GM12878 (cell line): Measurements from ENCODE around the gene FAN1. TPM values are rescaled to one million over a fixed set of nuclear protein-coding genes. Genes with fewer than 3 reads are reported as not detected.
A peak's percentile ranks its signal among the peaks of the same experiment; 100 is the strongest.

Experiments used
- ATAC-seq: fragments of 200-7000 bp; cut with Tn5 transposase; 3 replicates; pipeline ENCODE4 v1.9.1; 2020; ENCODE audit warnings: mild to moderate bottlenecking, moderate library complexity
- BruUV-seq: library from RNA; stranded (reverse); fragments of 400-500 nt; replicated peaks from 2 replicates; lab custom pipeline; 2021; lab: Mats Ljungman, UMichigan
- CTCF ChIA-PET: fragments of 300-600 bp; sonication (Branson Sonifier 250); formaldehyde crosslinking; extraction: SDS; loops from one replicate; lab custom pipeline; 2021; ENCODE audit warnings: inconsistent platforms; lab: Yijun Ruan, JAX
- POLR2A ChIA-PET: fragments of 350-600 bp; formaldehyde crosslinking; extraction: SDS; loops from one replicate; lab custom pipeline; 2021; ENCODE audit warnings: inconsistent platforms; lab: Charles Lee
- RAD21 ChIA-PET: fragments of 300-600 bp; sonication (Branson Sonifier 250); formaldehyde crosslinking; loops from one replicate; lab custom pipeline; 2023; ENCODE audit warnings: antibody characterized with exemption; ENCODE audit not compliant: unreplicated experiment; lab: Charles Lee
- SMC1A ChIA-PET: fragments of 300-600 bp; sonication (Branson Sonifier 250); formaldehyde crosslinking; loops from one replicate; lab custom pipeline; 2023; ENCODE audit not compliant: unreplicated experiment, uncharacterized antibody; lab: Charles Lee
- DNase-seq: peaks from one replicate; pipeline ENCODE4 v3.0.0-alpha.2; 2011; ENCODE audit warnings: low read depth, low spot score
- FAIRE-seq: peaks from 3 replicates; lab custom pipeline; 2011; peaks lifted over from hg19 to GRCh38; lab: Jason Lieb, UNC
- H2AFZ ChIP-seq: 2 replicates; pipeline ENCODE4 v1.6.0; 2011; ENCODE audit warnings: low read depth, low read length, control low read depth; ENCODE audit not compliant: control insufficient read depth
- H3K27ac ChIP-seq: 2 replicates; pipeline ENCODE4 v1.5.1; 2011; ENCODE audit warnings: control low read depth; ENCODE audit not compliant: control insufficient read depth, insufficient read depth
- H3K27me3 ChIP-seq, 2 experiments: replicated peaks in 1 of 2; 2 replicates each; pipeline versions ENCODE4 v1.6.0 to v1.6.1; 2011; ENCODE audit warnings: low read length in 1 of 2; ENCODE audit not compliant: control insufficient read depth in 2 of 2, insufficient read depth in 2 of 2
- H3K36me3 ChIP-seq, 2 experiments: 2 replicates each; pipeline ENCODE4 v1.5.1; 2011; ENCODE audit warnings: low read length in 1 of 2; ENCODE audit not compliant: control insufficient read depth in 2 of 2, insufficient read depth in 2 of 2
- H3K4me1 ChIP-seq: 2 replicates; pipeline ENCODE4 v1.6.1; 2011; ENCODE audit warnings: mild to moderate bottlenecking, low read length, moderate library complexity, mixed read lengths; ENCODE audit not compliant: control insufficient read depth, insufficient read depth
- H3K4me2 ChIP-seq: 2 replicates; pipeline ENCODE4 v1.6.0; 2011; ENCODE audit warnings: control low read depth; ENCODE audit not compliant: control insufficient read depth, insufficient read depth
- H3K4me3 ChIP-seq: fragments of 200-600 bp; sonication (generic); 2 replicates; pipeline ENCODE4 v1.5.1; 2016
- H3K79me2 ChIP-seq: 2 replicates; pipeline ENCODE4 v1.6.0; 2011; ENCODE audit warnings: low read length; ENCODE audit not compliant: control insufficient read depth, insufficient read depth
- H3K9ac ChIP-seq: 2 replicates; pipeline ENCODE4 v1.8.0; 2011; ENCODE audit warnings: low read length, control low read depth, mixed read lengths; ENCODE audit not compliant: control insufficient read depth, insufficient read depth
- H3K9me3 ChIP-seq: replicated peaks from 3 replicates; pipeline ENCODE4 v1.5.1; 2011; ENCODE audit warnings: mild to moderate bottlenecking, low read length; ENCODE audit not compliant: control insufficient read depth, insufficient read depth
- H4K20me1 ChIP-seq: 2 replicates; pipeline ENCODE4 v1.6.0; 2011; ENCODE audit not compliant: control insufficient read depth, insufficient read depth
- CEBPB ChIP-seq, 2 experiments: fragments of 150-350 bp in 1 of 2; IDR thresholded peaks; 2 replicates each; pipeline ENCODE4 v1.6.1; 2012 to 2014; ENCODE audit warnings: low read depth in 2 of 2, low read length in 2 of 2, borderline replicate concordance in 1 of 2, inconsistent platforms in 1 of 2
- MTA3 ChIP-seq: IDR thresholded peaks from 2 replicates; pipeline ENCODE4 v1.6.1; 2012; ENCODE audit warnings: low read length, inconsistent platforms, borderline replicate concordance
- POLR2A ChIP-seq: IDR thresholded peaks from 2 replicates; pipeline ENCODE4 v1.6.1; 2011; ENCODE audit warnings: low read depth, mild to moderate bottlenecking, low read length
- WGBS: methylation state at CpG from one replicate; pipeline ENCODE4 v1.1.6; 2016; ENCODE audit warnings: low lambda C conversion rate; ENCODE audit not compliant: insufficient replicate concordance, insufficient coverage; ENCODE audit errors: missing lambda C conversion rate; 5-methylcytosine and 5-hydroxymethylcytosine counted together
- in situ Hi-C: fragments of 300-500 bp; cut with MboI; formaldehyde crosslinking; loops from 9 replicates; pipeline ENCODE4 v1.14.3; 2018; ENCODE audit warnings: mixed read lengths
- intact Hi-C: fragments of 100-400 bp; cut with micrococcal nuclease; formaldehyde crosslinking; loops from one replicate; pipeline ENCODE4 v1.14.2; 2022; ENCODE audit not compliant: unreplicated experiment
- polyA plus RNA-seq, 11 experiments: library from polyadenylated mRNA; depleted of rRNA in 4 of 11; unstranded in 6 of 11; stranded (reverse) in 5 of 11; fragments of >200 nt; fragmentation: Nextera tagmentation in 4 of 11; fragmentation: Illumina TruSeq in 1 of 11; extraction: Ambion mirVana in 4 of 11; extraction: Trizol in 1 of 11; gene quantifications; 1 replicate in 1 of 11; 2 replicates in 10 of 11; pipeline versions ENCODE4 v1.2.1 to v1.2.3, GENCODE V29; 2011 to 2016; ENCODE audit warnings: inconsistent platforms in 2 of 11, missing spikeins in 2 of 11, low read depth in 1 of 11
- total RNA-seq, 4 experiments: library from RNA; depleted of rRNA in 3 of 4; stranded (reverse); fragments of >200 nt in 3 of 4; fragmentation: Illumina TruSeq in 1 of 4; extraction: Trizol in 1 of 4; gene quantifications; 2 replicates each; pipeline versions ENCODE4 v1.2.1 to v1.2.3, GENCODE V29; 2013 to 2021
- TF ChIP-seq, protein P1 (sequence below): fragments of 450-650 bp; IDR thresholded peaks from 2 replicates; pipeline ENCODE4 v1.6.1; 2014; ENCODE audit warnings: mild to moderate bottlenecking

FAN1 gene
- total and polyA plus RNA-seq, 10 of the 15 experiments (the other 5 are each of a cell fraction or from before 2014, with no cell fraction given) = 0.55 to 18.6 (median 12.6) TPM

DNA sequence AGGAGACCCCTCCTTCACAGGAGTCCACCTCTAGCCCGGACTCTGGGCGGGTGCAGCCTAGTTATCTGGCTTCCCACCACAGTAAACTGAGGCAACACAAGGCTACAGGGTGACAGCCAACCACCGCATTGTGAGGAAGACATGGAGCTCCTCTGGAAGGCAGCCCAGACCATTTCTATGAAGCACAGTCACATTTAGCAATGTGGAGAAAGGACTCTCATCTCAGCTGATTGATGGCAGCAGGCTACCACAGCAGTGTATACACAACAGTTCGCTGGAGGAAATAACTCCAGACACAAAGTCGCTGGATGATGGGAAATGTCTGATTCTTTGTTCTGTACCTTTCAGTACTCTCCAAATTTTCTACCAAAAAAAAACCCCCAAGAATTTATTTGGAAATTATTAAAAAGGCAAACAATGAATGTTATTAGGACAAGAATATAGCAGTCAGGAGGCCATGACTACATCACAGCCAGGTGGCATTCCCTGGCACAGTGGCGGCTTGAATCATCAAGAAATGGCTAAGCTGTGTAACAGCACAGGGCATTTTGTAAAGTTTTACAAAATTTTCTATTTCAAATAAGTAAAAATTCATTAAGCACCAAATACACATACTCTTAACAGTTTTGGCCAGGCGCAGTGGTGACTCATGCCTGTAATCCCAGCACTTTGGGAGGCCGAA, 40.1 kb downstream of the FAN1 start:
- Histone ChIP-seq H3K9ac (no peak overlapping the region), H3K27ac (no peak overlapping the region), H3K36me3 (peaks cover 9 to 40% of the 10 kb centered on the region in 2 experiments), H3K9me3 (no peaks in the 10 kb centered on the region), H3K79me2 (no peaks in the 10 kb centered on the region), H3K4me2 (no peak overlapping the region), H3K4me3 (no peak overlapping the region), H2AFZ (no peak overlapping the region), H4K20me1 (no peaks in the 10 kb centered on the region), H3K27me3 (no peaks in the 10 kb centered on the region), H3K4me1 (no peaks in the 10 kb centered on the region)
- intact Hi-C loops (no loop called here), in situ Hi-C loops (no loop called here)
- ATAC-seq = no peak
- WGBS = 99% methylated on average over 8 of the region's 8 CpGs
- ChIA-PET RAD21 (interaction anchor here (0.7 kb wide), 1 partner anchor 20 kb away, joined by 3 read pairs; no protein-coding TSS in a partner anchor), CTCF (interaction anchor here (2.0 kb wide), 1 partner anchor 185 kb away, joined by 6 read pairs; no protein-coding TSS in a partner anchor), SMC1A (no interaction called here), POLR2A (no interaction called here)
- BruUV-seq = no TSS peak
- DNase-seq = no peak
- TF ChIP-seq, protein P1, sequence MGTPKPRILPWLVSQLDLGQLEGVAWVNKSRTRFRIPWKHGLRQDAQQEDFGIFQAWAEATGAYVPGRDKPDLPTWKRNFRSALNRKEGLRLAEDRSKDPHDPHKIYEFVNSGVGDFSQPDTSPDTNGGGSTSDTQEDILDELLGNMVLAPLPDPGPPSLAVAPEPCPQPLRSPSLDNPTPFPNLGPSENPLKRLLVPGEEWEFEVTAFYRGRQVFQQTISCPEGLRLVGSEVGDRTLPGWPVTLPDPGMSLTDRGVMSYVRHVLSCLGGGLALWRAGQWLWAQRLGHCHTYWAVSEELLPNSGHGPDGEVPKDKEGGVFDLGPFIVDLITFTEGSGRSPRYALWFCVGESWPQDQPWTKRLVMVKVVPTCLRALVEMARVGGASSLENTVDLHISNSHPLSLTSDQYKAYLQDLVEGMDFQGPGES = no peak
- TF ChIP-seq POLR2A = 0 out of 2 replicates have a peak, but pooled peaks have one; percentile 34
- no peak for FAIRE-seq

DNA sequence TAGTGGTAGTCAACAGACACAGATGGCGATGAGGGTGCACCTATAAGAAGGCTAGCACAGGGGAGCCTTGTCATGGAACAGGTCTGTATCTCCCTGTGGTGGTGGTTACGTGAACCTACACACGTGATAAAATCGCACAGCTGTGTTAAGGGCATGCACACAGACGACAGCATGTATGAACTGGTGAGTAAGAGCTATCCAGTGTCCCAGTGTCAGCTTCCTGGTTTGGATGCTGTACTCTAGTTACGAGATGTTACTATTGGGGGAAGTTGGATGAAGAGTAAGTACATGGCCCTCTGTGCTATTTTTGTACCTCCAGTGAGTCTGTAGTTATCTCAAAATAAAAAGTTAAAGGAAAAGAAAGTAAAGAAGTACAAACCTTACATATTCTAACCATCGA, 49.5 kb downstream of the FAN1 start:
- no peak for FAIRE-seq
- Histone ChIP-seq H3K4me2 (no peak overlapping the region), H3K4me1 (peaks cover 4% of the 10 kb centered on the region; the same call in 1 of the 2 replicates)
- TF ChIP-seq CEBPB (IDR thresholded peaks at IDR 0.05; ENCODE audit: borderline replicate concordance in 1 of 2, low read depth in 2 of 2, low read length in 2 of 2) = no peak
- no peak for TF ChIP-seq MTA3
- TF ChIP-seq, all 136 proteins: peak for 0
- H3K36me3 ChIP-seq = peaks cover 10 to 19% of the 10 kb centered on the region in 2 experiments
- BruUV-seq = no TSS peak
- ATAC-seq (no peak), DNase-seq (no peak)
- no peak overlapping the region for H3K27ac ChIP-seq
- 97% methylated on average over 7 of the region's 7 CpGs for WGBS
- H3K27me3 ChIP-seq = no peaks in the 10 kb centered on the region
- in situ Hi-C loops (no loop called here), intact Hi-C loops (no loop called here)
- ChIA-PET RAD21 (no interaction called here), CTCF (interaction anchor here (1.4 kb wide), 1 partner anchor 60 kb away, joined by 4 read pairs; no protein-coding TSS in a partner anchor), POLR2A (no interaction called here), SMC1A (no interaction called here)
- H2AFZ ChIP-seq = no peak overlapping the region
- no peak overlapping the region for H3K4me3 ChIP-seq
- H3K9ac ChIP-seq = no peak overlapping the region
- no peaks in the 10 kb centered on the region for H3K79me2 ChIP-seq
- no peaks in the 10 kb centered on the region for H4K20me1 ChIP-seq
- H3K9me3 ChIP-seq = no peaks in the 10 kb centered on the region
